Measurements from ENCODE around the gene HIPK4.
"Not testable (repeated sequence)": the region's sequence is repeated elsewhere in the genome, so short reads cannot be mapped to it uniquely, and the experiment has no call there.

HIPK4 gene

GRCh38 chr19:40393894-40394815 lies 4.2 kb upstream of the HIPK4 start:
- DNase-seq (ENCODE audit: low read depth) = no peak

- DNase-seq (ENCODE audit: low read depth) = no peak
Measured at GRCh38 chr19:40392894-40393517, 3.0 kb upstream of the HIPK4 start.

- DNase-seq (ENCODE audit: low read depth) = no peak
Measured at GRCh38 chr19:40392123-40392522, 2.1 kb upstream of the HIPK4 start.

GRCh38 chr19:40389404-40390083 lies 437 bp downstream of the HIPK4 start:
- no peak for DNase-seq (ENCODE audit: low read depth)

- no peak for DNase-seq (ENCODE audit: low read depth)
Measured at GRCh38 chr19:40388481-40388880, 1.5 kb downstream of the HIPK4 start.

GRCh38 chr19:40387155-40387554 lies 2.8 kb downstream of the HIPK4 start:
- DNase-seq (ENCODE audit: low read depth) = no peak

- DNase-seq (ENCODE audit: low read depth) = no peak
Measured at GRCh38 chr19:40383668-40384248, 6.2 kb downstream of the HIPK4 start.

GRCh38 chr19:40381321-40381720 lies 8.7 kb downstream of the HIPK4 start:
- DNase-seq (ENCODE audit: low read depth) = no peak

GRCh38 chr19:40380199-40381037 lies 9.6 kb downstream of the HIPK4 start:
- DNase-seq (ENCODE audit: low read depth) = no peak

GRCh38 chr19:40379446-40380198 lies 10.4 kb downstream of the HIPK4 start:
- DNase-seq (ENCODE audit: low read depth) = no peak

GRCh38 chr19:40378509-40378908 lies 11.5 kb downstream of the HIPK4 start:
- DNase-seq (ENCODE audit: low read depth) = no peak

- DNase-seq (ENCODE audit: low read depth) = no peak
Measured at GRCh38 chr19:40377876-40378385, 12.1 kb downstream of the HIPK4 start.

GRCh38 chr19:40376286-40376862 lies 13.6 kb downstream of the HIPK4 start:
- no peak for DNase-seq (ENCODE audit: low read depth)

- no peak for DNase-seq (ENCODE audit: low read depth)
Measured at GRCh38 chr19:40374084-40374483, 15.9 kb downstream of the HIPK4 start.

GRCh38 chr19:40371802-40372122 lies 18.2 kb downstream of the HIPK4 start:
- DNase-seq (ENCODE audit: low read depth) = no peak

GRCh38 chr19:40370997-40371801 lies 18.8 kb downstream of the HIPK4 start:
- no peak for DNase-seq (ENCODE audit: low read depth)

- DNase-seq (ENCODE audit: low read depth) = not testable (repeated sequence)
Measured at GRCh38 chr19:40370253-40370652, 19.7 kb downstream of the HIPK4 start.

- DNase-seq (ENCODE audit: low read depth) = no peak
Measured at GRCh38 chr19:40369797-40370196, 20.2 kb downstream of the HIPK4 start.

Measured in non-pigmented ciliary epithelial cell (primary cell).